ENCODE data around the gene LSM2.
"Not testable (repeated sequence)": the region's sequence is repeated elsewhere in the genome, so short reads cannot be mapped to it uniquely, and the experiment has no call there.

LSM2 gene

GRCh38 chr6:31811645-31812044 lies 4.9 kb upstream of the LSM2 start:
- Histone ChIP-seq H3K4me2 (ENCODE audit: insufficient read depth, low read length) (no peak overlapping the region), H3K9ac (ENCODE audit: low read depth, low read length) (no peak overlapping the region)
- no peak for TF ChIP-seq CTCF (IDR thresholded peaks at IDR 0.05; ENCODE audit: borderline replicate concordance, extremely low read depth, low read length, poor library complexity, severe bottlenecking)
- no peak for TF ChIP-seq EZH2 (IDR thresholded peaks at IDR 0.05; ENCODE audit: borderline replicate concordance, low read depth, low read length, severe bottlenecking)

GRCh38 chr6:31808599-31808998 lies 1.8 kb upstream of the LSM2 start:
- H3K4me1 ChIP-seq (ENCODE audit: insufficient read depth, low read length) = peaks cover 31% of the 10 kb centered on the region
- H3K27me3 ChIP-seq (ENCODE audit: insufficient read depth, low read length, poor library complexity); DNase-seq; H4K20me1 ChIP-seq (ENCODE audit: insufficient read depth, low read length); H3K36me3 ChIP-seq (ENCODE audit: insufficient read depth, low read length); H3K9ac ChIP-seq (ENCODE audit: low read depth, low read length); H3K27ac ChIP-seq (ENCODE audit: low read length); H3K9me3 ChIP-seq (ENCODE audit: insufficient read depth, low read length, severe bottlenecking); H2AFZ ChIP-seq (ENCODE audit: low read depth, low read length); H3K4me2 ChIP-seq (ENCODE audit: insufficient read depth, low read length); H3K4me3 ChIP-seq (ENCODE audit: low read depth in 1 of 2, low read length in 2 of 2); ATAC-seq (ENCODE audit: insufficient read depth, low read depth): not testable (repeated sequence)
- H3K79me2 ChIP-seq (ENCODE audit: insufficient read depth, low read length) = peaks cover 30% of the 10 kb centered on the region

More at GRCh38 chr6:31811645-31812044, 4.9 kb upstream of the LSM2 start:
- H3K27me3 ChIP-seq (ENCODE audit: insufficient read depth, low read length, poor library complexity) = no peaks in the 10 kb centered on the region
- no peaks in the 10 kb centered on the region for H4K20me1 ChIP-seq (ENCODE audit: insufficient read depth, low read length)
- DNase-seq = no peak
- ATAC-seq (ENCODE audit: insufficient read depth, low read depth) = no peak
- peaks cover under 1% of the 10 kb centered on the region for H3K79me2 ChIP-seq (ENCODE audit: insufficient read depth, low read length)
- peaks cover 8% of the 10 kb centered on the region for H3K4me1 ChIP-seq (ENCODE audit: insufficient read depth, low read length)
- no peaks in the 10 kb centered on the region for H3K9me3 ChIP-seq (ENCODE audit: insufficient read depth, low read length, severe bottlenecking)
- no peak overlapping the region for H3K4me3 ChIP-seq (ENCODE audit: low read depth in 1 of 2, low read length in 2 of 2)
- H3K27ac ChIP-seq (ENCODE audit: low read length) = no peak overlapping the region
- H2AFZ ChIP-seq (ENCODE audit: low read depth, low read length) = no peak overlapping the region
- H3K36me3 ChIP-seq (ENCODE audit: insufficient read depth, low read length) = no peaks in the 10 kb centered on the region

DNA sequence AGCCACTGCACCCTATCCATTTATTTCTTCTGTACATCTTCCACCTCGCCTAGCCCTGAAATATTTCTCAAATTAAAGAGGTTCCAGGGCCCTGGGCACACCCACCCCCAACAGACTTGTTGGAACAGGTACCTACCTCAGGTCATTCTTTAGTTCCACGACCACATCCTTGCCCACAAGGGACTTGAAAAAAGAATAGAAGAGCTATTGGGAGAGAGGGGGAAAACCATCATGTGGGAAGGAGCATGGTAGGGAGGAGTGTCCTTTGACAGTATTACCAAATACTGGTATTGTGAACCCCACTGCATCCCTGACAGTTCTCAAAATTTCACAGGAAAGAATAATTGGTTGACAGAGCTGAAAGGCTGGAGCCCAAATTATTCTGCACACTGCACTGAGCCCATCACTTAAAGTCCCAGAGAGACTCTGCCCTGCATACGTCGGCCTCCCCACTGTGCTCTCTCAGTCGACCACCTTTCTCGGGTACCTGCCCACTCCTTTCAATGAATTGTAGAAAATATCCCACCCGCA lies 762 bp downstream of the LSM2 start:
- Histone ChIP-seq H3K79me2 (ENCODE audit: insufficient read depth, low read length) (peaks cover 39% of the 10 kb centered on the region), H3K4me3 (ENCODE audit: low read depth in 1 of 2, low read length in 2 of 2) (peak overlapping the region; percentile 84 to 91), H3K9me3 (ENCODE audit: insufficient read depth, low read length, severe bottlenecking) (no peaks in the 10 kb centered on the region), H4K20me1 (ENCODE audit: insufficient read depth, low read length) (no peaks in the 10 kb centered on the region), H2AFZ (ENCODE audit: low read depth, low read length) (peak overlapping the region; percentile 92), H3K4me1 (ENCODE audit: insufficient read depth, low read length) (peaks cover 39% of the 10 kb centered on the region), H3K4me2 (ENCODE audit: insufficient read depth, low read length) (peak overlapping the region; percentile 96), H3K9ac (ENCODE audit: low read depth, low read length) (peak overlapping the region; percentile 94), H3K27ac (ENCODE audit: low read length) (peak overlapping the region; percentile 92), H3K27me3 (ENCODE audit: insufficient read depth, low read length, poor library complexity) (no peaks in the 10 kb centered on the region), H3K36me3 (ENCODE audit: insufficient read depth, low read length) (peaks cover 24% of the 10 kb centered on the region)
- ATAC-seq (ENCODE audit: insufficient read depth, low read depth) (peak; percentile 20; the same call in 2 of the 3 replicates), DNase-seq (no peak)
- TF ChIP-seq EZH2 (IDR thresholded peaks at IDR 0.05; ENCODE audit: borderline replicate concordance, low read depth, low read length, severe bottlenecking) (no peak), CTCF (IDR thresholded peaks at IDR 0.05; ENCODE audit: borderline replicate concordance, extremely low read depth, low read length, poor library complexity, severe bottlenecking) (no peak)

- Histone ChIP-seq H3K36me3 (ENCODE audit: insufficient read depth, low read length) (peaks cover 49% of the 10 kb centered on the region), H3K79me2 (ENCODE audit: insufficient read depth, low read length) (peaks cover 40% of the 10 kb centered on the region), H3K4me1 (ENCODE audit: insufficient read depth, low read length) (peaks cover 36% of the 10 kb centered on the region)
- not testable (repeated sequence) for H3K27ac ChIP-seq (ENCODE audit: low read length); H4K20me1 ChIP-seq (ENCODE audit: insufficient read depth, low read length); H3K9ac ChIP-seq (ENCODE audit: low read depth, low read length); H3K4me3 ChIP-seq (ENCODE audit: low read depth in 1 of 2, low read length in 2 of 2); H3K27me3 ChIP-seq (ENCODE audit: insufficient read depth, low read length, poor library complexity); ATAC-seq (ENCODE audit: insufficient read depth, low read depth); H2AFZ ChIP-seq (ENCODE audit: low read depth, low read length); H3K9me3 ChIP-seq (ENCODE audit: insufficient read depth, low read length, severe bottlenecking); H3K4me2 ChIP-seq (ENCODE audit: insufficient read depth, low read length); DNase-seq
These were observed 5.5 kb downstream of the LSM2 start for GRCh38 chr6:31801031-31801927.

Data from DND-41 (cell line).